ENCODE results near the gene PLXDC2.

Gene PLXDC2

GRCh38 chr10:20299034-20299736 is 483.0 kb downstream of the PLXDC2 start:
- no peak for DNase-seq

- DNase-seq, result no peak
Measured at GRCh38 chr10:20300735-20301134, 484.5 kb downstream of the PLXDC2 start.

GRCh38 chr10:20302033-20302432 is 485.8 kb downstream of the PLXDC2 start:
- DNase-seq, result no peak

DNA sequence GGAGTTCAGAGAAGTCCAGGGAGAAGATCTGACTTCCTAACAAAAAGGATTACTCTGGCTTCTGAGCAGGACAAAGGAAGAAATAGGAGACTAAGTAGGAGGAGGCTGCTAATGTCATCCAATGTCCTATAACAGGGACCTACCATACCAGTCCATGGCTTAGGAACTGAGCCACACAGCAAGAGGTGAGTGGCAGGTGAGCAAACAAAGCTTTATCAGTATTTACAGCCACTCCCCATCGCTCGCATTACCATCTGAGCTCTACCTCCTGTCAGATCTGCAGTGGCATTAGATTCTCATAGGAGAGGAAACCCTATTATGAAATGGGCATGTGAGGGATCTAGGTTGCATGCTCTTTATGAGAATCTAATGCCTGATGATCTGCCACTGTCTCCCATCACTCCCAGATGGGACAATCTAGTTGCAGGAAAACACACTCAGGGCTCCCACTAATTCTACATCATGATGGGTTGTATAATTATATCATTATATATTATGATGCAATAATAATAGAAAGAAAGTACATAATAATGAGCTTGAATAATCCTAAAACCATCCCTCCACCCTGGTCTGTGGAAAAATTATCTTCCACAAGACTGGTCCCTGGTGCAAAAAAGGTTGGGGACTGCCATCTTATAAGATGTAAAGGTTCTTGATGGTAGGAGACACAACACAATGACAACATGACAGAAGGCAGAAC is 487.4 kb downstream of the PLXDC2 start:
- DNase-seq, result no peak

GRCh38 chr10:20313665-20314064 is 497.4 kb downstream of the PLXDC2 start:
- no peak for DNase-seq

DNA sequence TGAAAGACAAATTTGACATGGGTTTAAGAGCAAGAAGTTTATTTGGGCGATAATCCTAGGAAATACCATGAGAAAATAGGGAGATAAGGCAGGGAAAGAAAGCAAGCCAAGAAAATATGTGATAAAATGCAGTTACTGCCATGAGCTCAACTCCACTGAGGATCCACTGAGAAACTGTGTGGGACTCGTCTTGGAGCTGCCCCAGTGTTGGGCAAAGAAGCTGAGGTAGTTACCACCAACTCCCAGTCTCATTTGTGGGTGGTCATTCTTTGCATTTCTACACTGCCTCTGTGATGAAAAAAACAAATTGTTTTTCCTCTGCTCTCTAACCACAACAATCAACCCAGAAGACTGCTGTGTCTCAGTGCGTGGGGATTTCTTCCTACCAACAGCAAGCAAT is 498.2 kb downstream of the PLXDC2 start:
- no peak for DNase-seq

GRCh38 chr10:20327954-20328353 is 511.7 kb downstream of the PLXDC2 start:
- no peak for DNase-seq

DNA sequence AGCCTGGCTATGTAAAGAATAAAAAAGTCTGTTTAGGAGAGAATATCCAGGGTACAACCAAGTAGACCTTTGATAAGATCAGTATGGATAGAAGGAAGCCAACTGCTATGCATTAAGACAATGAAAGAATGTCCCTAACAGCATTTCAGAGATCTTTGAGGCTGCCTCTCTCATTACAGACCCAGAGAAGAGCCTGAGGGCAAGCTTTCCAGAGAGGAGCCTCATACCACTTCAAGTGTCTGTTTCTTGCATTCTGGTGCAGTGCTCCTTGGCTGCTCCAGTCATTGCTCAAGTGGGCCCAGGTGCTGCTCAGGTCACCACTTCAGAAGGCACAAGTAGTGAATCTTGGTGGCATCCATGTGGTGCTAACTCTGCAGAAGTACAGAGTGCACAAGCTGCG is 514.0 kb downstream of the PLXDC2 start:
- DNase-seq, result no peak

DNA sequence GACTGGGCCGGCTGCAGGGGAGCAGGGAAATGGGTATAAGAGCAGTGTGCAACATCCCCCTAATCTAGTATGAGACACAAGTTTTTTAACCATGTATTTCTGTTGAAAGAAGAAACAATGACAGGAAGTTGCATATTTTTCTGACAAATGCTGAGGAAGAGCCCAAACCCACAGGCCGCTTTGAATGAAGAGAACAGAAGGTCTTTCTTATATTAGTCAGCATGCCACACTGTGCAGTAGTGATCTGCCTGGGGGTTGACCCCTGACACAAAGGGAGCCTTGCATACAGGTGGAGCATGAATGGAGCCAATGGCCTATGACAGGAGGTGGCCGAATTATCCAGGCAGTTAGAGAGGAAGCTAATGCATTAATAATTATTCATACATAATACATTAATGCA is 518.3 kb downstream of the PLXDC2 start:
- DNase-seq, result no peak
